Epithelial cell of proximal tubule (primary cell): Measurements from ENCODE around the gene ALS2. TPM values are rescaled to one million over a fixed set of nuclear protein-coding genes. Genes with fewer than 3 reads are reported as not detected.
"Not testable (repeated sequence)": the region's sequence is repeated elsewhere in the genome, so short reads cannot be mapped to it uniquely, and the experiment has no call there.

Experiments used
- DNase-seq: peaks from one replicate; pipeline ENCODE4 v3.0.0-alpha.2; 2011; ENCODE audit warnings: low read depth
- H3K4me3 ChIP-seq: 2 replicates; pipeline ENCODE4 v1.5.1; 2011; ENCODE audit warnings: low read depth, mild to moderate bottlenecking, low read length
- CTCF ChIP-seq: conservative IDR thresholded peaks from 2 replicates; pipeline ENCODE4 v1.5.1; 2012; ENCODE audit warnings: low read depth, mild to moderate bottlenecking, low read length
- total RNA-seq: library from RNA; depleted of rRNA; stranded (reverse); fragments of >200 nt; gene quantifications from 2 replicates; pipeline ENCODE4 v1.2.3, GENCODE V29; 2015

The ALS2 gene
- total RNA-seq, 1 donor from 2014 or later: 15.6 TPM

- TF ChIP-seq CTCF: no peak
- no peak overlapping the region for H3K4me3 ChIP-seq
- no peak for DNase-seq
These were observed 95.6 kb downstream of the ALS2 start for GRCh38 chr2:201685156-201685555.

GRCh38 chr2:201680743-201681142 is 100.0 kb downstream of the ALS2 start:
- H3K4me3 ChIP-seq: no peak overlapping the region
- no peak for DNase-seq
- peak; percentile 51 for TF ChIP-seq CTCF

GRCh38 chr2:201678401-201678800 is 102.3 kb downstream of the ALS2 start:
- H3K4me3 ChIP-seq: no peak overlapping the region
- TF ChIP-seq CTCF: no peak
- no peak for DNase-seq

GRCh38 chr2:201675454-201675853 is 105.3 kb downstream of the ALS2 start:
- H3K4me3 ChIP-seq: no peak overlapping the region
- no peak for DNase-seq
- TF ChIP-seq CTCF: no peak

- TF ChIP-seq CTCF: no peak
- H3K4me3 ChIP-seq: no peak overlapping the region
- DNase-seq: no peak
These were observed 105.9 kb downstream of the ALS2 start for GRCh38 chr2:201674794-201675193.

GRCh38 chr2:201674298-201674697 is 106.4 kb downstream of the ALS2 start:
- no peak for TF ChIP-seq CTCF
- DNase-seq: no peak
- H3K4me3 ChIP-seq: no peak overlapping the region

- no peak for TF ChIP-seq CTCF
- no peak for DNase-seq
- no peak overlapping the region for H3K4me3 ChIP-seq
These were observed 107.2 kb downstream of the ALS2 start for GRCh38 chr2:201673546-201673945.

- not testable (repeated sequence) for H3K4me3 ChIP-seq, DNase-seq
These were observed 109.5 kb downstream of the ALS2 start for GRCh38 chr2:201671205-201671604.
